Immature natural killer cell (primary cell): ENCODE data around the gene EBF4. TPM values are rescaled to one million over a fixed set of nuclear protein-coding genes. Genes with fewer than 3 reads are reported as not detected.

Experiments used
- DNase-seq, 3 donors: peaks; one replicate each; pipeline ENCODE4 v3.0.0; 2022; ENCODE audit warnings: mixed read lengths in 1 of 3
- H3K27ac Mint-ChIP-seq, 6 donors: one replicate each; pipeline ENCODE4 v1.8.0; 2020; ENCODE audit warnings: mixed read lengths in 6 of 6, mild to moderate bottlenecking in 5 of 6, inconsistent platforms in 4 of 6, moderate library complexity in 3 of 6
- H3K27me3 Mint-ChIP-seq, 3 donors: one replicate each; pipeline ENCODE4 v1.8.0; 2020 to 2021; ENCODE audit warnings: low read depth in 3 of 3, mild to moderate bottlenecking in 3 of 3, mixed read lengths in 3 of 3, moderate library complexity in 3 of 3, inconsistent platforms in 1 of 3
- H3K36me3 Mint-ChIP-seq, 3 donors: one replicate each; pipeline ENCODE4 v1.8.0; 2020; ENCODE audit warnings: mixed read lengths in 3 of 3, inconsistent platforms in 2 of 3, mild to moderate bottlenecking in 2 of 3
- H3K4me1 Mint-ChIP-seq, 2 donors: one replicate each; pipeline ENCODE4 v1.8.0; 2020; ENCODE audit warnings: inconsistent platforms in 2 of 2, mild to moderate bottlenecking in 2 of 2, mixed read lengths in 2 of 2, moderate library complexity in 1 of 2
- H3K4me3 Mint-ChIP-seq, 5 donors: one replicate each; pipeline ENCODE4 v1.8.0; 2020; ENCODE audit warnings: mild to moderate bottlenecking in 5 of 5, mixed read lengths in 5 of 5, inconsistent platforms in 3 of 5, moderate library complexity in 3 of 5
- H3K9me3 Mint-ChIP-seq, 6 donors: one replicate each; pipeline ENCODE4 v1.8.0; 2020; ENCODE audit warnings: mild to moderate bottlenecking in 6 of 6, mixed read lengths in 6 of 6, inconsistent platforms in 4 of 6, moderate library complexity in 3 of 6
- polyA plus RNA-seq, 3 donors: library from polyadenylated mRNA; unstranded; fragments of 300-500 nt; fragmentation: Illumina TruSeq; gene quantifications; one replicate each; pipeline ENCODE4 v1.2.3, GENCODE V29; 2021

Gene EBF4
- polyA plus RNA-seq, 3 donors from 2014 or later = 1.3 to 1.8 (median 1.7) TPM

GRCh38 chr20:2753461-2754040 is 61.0 kb downstream of the EBF4 start:
- Mint-ChIP-seq H3K27ac (peak overlapping the region in 2 of 6 donors; percentile 15 to 40), H3K36me3 (peaks cover 0 to 3% (median 3%) of the 10 kb centered on the region in 3 donors), H3K9me3 (no peaks in the 10 kb centered on the region), H3K27me3 (peaks cover 3 to 15% (median 5%) of the 10 kb centered on the region in 3 donors), H3K4me3 (peak overlapping the region; percentile 76 to 88 (median 84)), H3K4me1 (peaks cover 39 to 42% of the 10 kb centered on the region in 2 donors)
- no peak for DNase-seq

- Mint-ChIP-seq H3K27me3 (peaks cover 3 to 15% (median 5%) of the 10 kb centered on the region in 3 donors), H3K9me3 (no peaks in the 10 kb centered on the region), H3K36me3 (peaks cover 0 to 3% (median 3%) of the 10 kb centered on the region in 3 donors), H3K27ac (no peak overlapping the region), H3K4me3 (peak overlapping the region in 1 of 5 donors; percentile 87), H3K4me1 (peaks cover 39 to 42% of the 10 kb centered on the region in 2 donors)
- DNase-seq = no peak
These were observed 61.8 kb downstream of the EBF4 start for GRCh38 chr20:2754424-2754823.

- Mint-ChIP-seq H3K4me1 (peaks cover 35% of the 10 kb centered on the region in 2 donors), H3K27ac (no peak overlapping the region), H3K9me3 (no peaks in the 10 kb centered on the region), H3K27me3 (peaks cover 3 to 14% (median 5%) of the 10 kb centered on the region in 3 donors), H3K4me3 (no peak overlapping the region), H3K36me3 (peaks cover 0 to 3% (median 3%) of the 10 kb centered on the region in 3 donors)
- DNase-seq = no peak
These were observed 63.0 kb downstream of the EBF4 start for GRCh38 chr20:2755451-2756055.

- Mint-ChIP-seq H3K4me3 (no peak overlapping the region), H3K36me3 (peaks cover 0 to 3% (median 3%) of the 10 kb centered on the region in 3 donors), H3K4me1 (peaks cover 30% of the 10 kb centered on the region in 2 donors), H3K9me3 (no peaks in the 10 kb centered on the region), H3K27ac (no peak overlapping the region), H3K27me3 (peaks cover 3 to 9% (median 5%) of the 10 kb centered on the region in 3 donors)
- DNase-seq = no peak
These were observed 63.6 kb downstream of the EBF4 start for GRCh38 chr20:2756056-2756611.

- Mint-ChIP-seq H3K9me3 (no peaks in the 10 kb centered on the region), H3K4me3 (no peak overlapping the region), H3K27ac (no peak overlapping the region)
These were observed 64.4 kb downstream of the EBF4 start for GRCh38 chr20:2757001-2757400.

GRCh38 chr20:2757969-2758368 is 65.4 kb downstream of the EBF4 start:
- no peak for DNase-seq
- H3K4me3 Mint-ChIP-seq = no peak overlapping the region
- H3K4me1 Mint-ChIP-seq = peaks cover 21 to 22% of the 10 kb centered on the region in 2 donors
- peak overlapping the region in 1 of 6 donors; percentile 30 for H3K27ac Mint-ChIP-seq
- peaks cover 0 to 3% (median 3%) of the 10 kb centered on the region in 3 donors for H3K36me3 Mint-ChIP-seq
- H3K9me3 Mint-ChIP-seq = no peaks in the 10 kb centered on the region
- peaks cover 3 to 11% (median 3%) of the 10 kb centered on the region in 3 donors for H3K27me3 Mint-ChIP-seq

More at GRCh38 chr20:2757001-2757400, 64.4 kb downstream of the EBF4 start:
- H3K4me1 Mint-ChIP-seq = peaks cover 25 to 26% of the 10 kb centered on the region in 2 donors
- no peak for DNase-seq
- H3K27me3 Mint-ChIP-seq = peaks cover 3 to 9% (median 5%) of the 10 kb centered on the region in 3 donors
- peaks cover 0 to 3% (median 3%) of the 10 kb centered on the region in 3 donors for H3K36me3 Mint-ChIP-seq

GRCh38 chr20:2759143-2759542 is 66.6 kb downstream of the EBF4 start:
- Mint-ChIP-seq H3K36me3 (peaks cover 0 to 3% (median 3%) of the 10 kb centered on the region in 3 donors), H3K4me3 (no peak overlapping the region), H3K27me3 (peaks cover 0 to 6% (median 3%) of the 10 kb centered on the region in 3 donors), H3K27ac (no peak overlapping the region), H3K9me3 (no peaks in the 10 kb centered on the region), H3K4me1 (peaks cover 9 to 13% of the 10 kb centered on the region in 2 donors)
- no peak for DNase-seq

GRCh38 chr20:2759603-2760296 is 67.2 kb downstream of the EBF4 start:
- no peak for DNase-seq
- Mint-ChIP-seq H3K9me3 (no peaks in the 10 kb centered on the region), H3K4me3 (no peak overlapping the region), H3K27ac (no peak overlapping the region), H3K36me3 (peaks cover 0 to 3% (median 3%) of the 10 kb centered on the region in 3 donors), H3K27me3 (peaks cover 0 to 6% (median 3%) of the 10 kb centered on the region in 3 donors), H3K4me1 (peaks cover 7 to 9% of the 10 kb centered on the region in 2 donors)

GRCh38 chr20:2760297-2760951 is 67.8 kb downstream of the EBF4 start:
- peaks cover 7 to 9% of the 10 kb centered on the region in 2 donors for H3K4me1 Mint-ChIP-seq
- no peak overlapping the region for H3K4me3 Mint-ChIP-seq
- H3K36me3 Mint-ChIP-seq = peaks cover 0 to 3% (median 3%) of the 10 kb centered on the region in 3 donors
- DNase-seq = no peak
- H3K27ac Mint-ChIP-seq = no peak overlapping the region
- H3K27me3 Mint-ChIP-seq = peaks cover 0 to 6% (median 3%) of the 10 kb centered on the region in 3 donors
- no peaks in the 10 kb centered on the region for H3K9me3 Mint-ChIP-seq

GRCh38 chr20:2760952-2761305 is 68.3 kb downstream of the EBF4 start:
- DNase-seq = no peak
- H3K4me3 Mint-ChIP-seq = no peak overlapping the region
- peaks cover 7 to 8% of the 10 kb centered on the region in 2 donors for H3K4me1 Mint-ChIP-seq
- H3K9me3 Mint-ChIP-seq = no peaks in the 10 kb centered on the region
- H3K27ac Mint-ChIP-seq = no peak overlapping the region
- H3K36me3 Mint-ChIP-seq = peaks cover 0 to 3% (median 3%) of the 10 kb centered on the region in 3 donors
- H3K27me3 Mint-ChIP-seq = peaks cover 0 to 4% (median 3%) of the 10 kb centered on the region in 3 donors

GRCh38 chr20:2761885-2762284 is 69.3 kb downstream of the EBF4 start:
- H3K4me1 Mint-ChIP-seq = no peaks in the 10 kb centered on the region
- no peak overlapping the region for H3K4me3 Mint-ChIP-seq
- peaks cover 0 to 3% (median 2%) of the 10 kb centered on the region in 3 donors for H3K27me3 Mint-ChIP-seq
- DNase-seq = no peak
- H3K36me3 Mint-ChIP-seq = no peaks in the 10 kb centered on the region
- H3K9me3 Mint-ChIP-seq = no peaks in the 10 kb centered on the region
- no peak overlapping the region for H3K27ac Mint-ChIP-seq

GRCh38 chr20:2762578-2763131 is 70.1 kb downstream of the EBF4 start:
- Mint-ChIP-seq H3K4me3 (no peak overlapping the region), H3K36me3 (no peaks in the 10 kb centered on the region), H3K27ac (peak overlapping the region in 1 of 6 donors; percentile 40), H3K27me3 (peaks cover 2 to 10% (median 2%) of the 10 kb centered on the region in 3 donors), H3K9me3 (no peaks in the 10 kb centered on the region), H3K4me1 (peaks cover 0 to under 1% of the 10 kb centered on the region in 2 donors)
- DNase-seq = no peak

- Mint-ChIP-seq H3K27me3 (peaks cover 2 to 10% (median 2%) of the 10 kb centered on the region in 3 donors), H3K36me3 (no peaks in the 10 kb centered on the region), H3K27ac (no peak overlapping the region), H3K9me3 (no peaks in the 10 kb centered on the region), H3K4me1 (peaks cover 0 to 2% of the 10 kb centered on the region in 2 donors), H3K4me3 (no peak overlapping the region)
- DNase-seq = no peak
These were observed 70.6 kb downstream of the EBF4 start for GRCh38 chr20:2763186-2763585.
